ENCODE measurements around the gene NDUFC1.
"Not testable (repeated sequence)": the region's sequence is repeated elsewhere in the genome, so short reads cannot be mapped to it uniquely, and the experiment has no call there.

The NDUFC1 gene

GRCh38 chr4:139295942-139296299, 6.4 kb downstream of the NDUFC1 start:
- DNase-seq: no peak

GRCh38 chr4:139295206-139295941, 6.9 kb downstream of the NDUFC1 start:
- peak; percentile 83 for DNase-seq

GRCh38 chr4:139286186-139286698, 16.0 kb downstream of the NDUFC1 start:
- no peak for DNase-seq

GRCh38 chr4:139282721-139283075, 19.6 kb downstream of the NDUFC1 start:
- no peak for DNase-seq

GRCh38 chr4:139282065-139282720, 20.1 kb downstream of the NDUFC1 start:
- DNase-seq: no peak

GRCh38 chr4:139279760-139280620, 22.3 kb downstream of the NDUFC1 start, which contains the start of gene MGARP:
MGARP (minus strand) TSS chr4:139280225; CDS start chr4:139280158, 67 bp downstream.
- DNase-seq: no peak

- no peak for DNase-seq
Observed at GRCh38 chr4:139278912-139279759, 23.1 kb downstream of the NDUFC1 start.

- no peak for DNase-seq
Observed at GRCh38 chr4:139278485-139278884, 23.8 kb downstream of the NDUFC1 start.

GRCh38 chr4:139275281-139275735, 27.0 kb downstream of the NDUFC1 start:
- DNase-seq: no peak

- DNase-seq: no peak
Observed at GRCh38 chr4:139274790-139275189, 27.5 kb downstream of the NDUFC1 start.

- DNase-seq: no peak
Observed at GRCh38 chr4:139273835-139274234, 28.4 kb downstream of the NDUFC1 start.

- DNase-seq: no peak
Observed at GRCh38 chr4:139267301-139267700, 35.0 kb downstream of the NDUFC1 start.

GRCh38 chr4:139266583-139267257, 35.6 kb downstream of the NDUFC1 start:
- DNase-seq: no peak

GRCh38 chr4:139266208-139266582, 36.1 kb downstream of the NDUFC1 start:
- DNase-seq: no peak

GRCh38 chr4:139265654-139266053, 36.6 kb downstream of the NDUFC1 start:
- DNase-seq: no peak

- DNase-seq: no peak
Observed at GRCh38 chr4:139256349-139256748, 45.9 kb downstream of the NDUFC1 start.

GRCh38 chr4:139255581-139255980, 46.7 kb downstream of the NDUFC1 start:
- DNase-seq: not testable (repeated sequence)

- DNase-seq: no peak
Observed at GRCh38 chr4:139253713-139254112, 48.6 kb downstream of the NDUFC1 start.

- no peak for DNase-seq
Observed at GRCh38 chr4:139253046-139253445, 49.2 kb downstream of the NDUFC1 start.

- DNase-seq: no peak
Observed at GRCh38 chr4:139247700-139248238, 54.5 kb downstream of the NDUFC1 start.

- no peak for DNase-seq
Observed at GRCh38 chr4:139247241-139247640, 55.0 kb downstream of the NDUFC1 start.
